GM21723 (cell line): ENCODE results near the gene DGKG.

Experiments used
- ATAC-seq: cut with Tn5 transposase; IDR thresholded peaks from one replicate; pipeline ENCODE4 v1.9.1; 2021; ENCODE audit warnings: mild to moderate bottlenecking, moderate library complexity; ENCODE audit not compliant: unreplicated experiment

DGKG gene

DNA sequence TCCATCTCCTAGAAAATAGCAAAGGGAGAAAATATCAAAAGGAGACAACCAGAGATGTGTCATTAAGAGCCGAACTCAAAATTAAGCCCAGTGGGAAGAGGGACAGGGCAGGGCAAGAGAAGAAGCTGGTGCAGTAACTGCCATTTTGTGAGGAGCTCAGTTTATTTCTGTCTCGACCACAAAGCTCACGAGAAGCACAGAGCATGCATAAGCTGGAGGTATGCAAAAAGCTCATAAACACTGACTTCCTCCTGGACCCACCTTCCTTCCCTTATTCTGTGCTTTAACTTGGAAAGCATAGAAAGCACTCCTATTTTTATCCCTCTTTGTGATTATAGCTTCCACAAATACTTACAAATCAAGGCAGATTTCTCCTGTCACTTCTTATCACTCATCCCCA, 81.3 kb downstream of the DGKG start:
- no peak for ATAC-seq

DNA sequence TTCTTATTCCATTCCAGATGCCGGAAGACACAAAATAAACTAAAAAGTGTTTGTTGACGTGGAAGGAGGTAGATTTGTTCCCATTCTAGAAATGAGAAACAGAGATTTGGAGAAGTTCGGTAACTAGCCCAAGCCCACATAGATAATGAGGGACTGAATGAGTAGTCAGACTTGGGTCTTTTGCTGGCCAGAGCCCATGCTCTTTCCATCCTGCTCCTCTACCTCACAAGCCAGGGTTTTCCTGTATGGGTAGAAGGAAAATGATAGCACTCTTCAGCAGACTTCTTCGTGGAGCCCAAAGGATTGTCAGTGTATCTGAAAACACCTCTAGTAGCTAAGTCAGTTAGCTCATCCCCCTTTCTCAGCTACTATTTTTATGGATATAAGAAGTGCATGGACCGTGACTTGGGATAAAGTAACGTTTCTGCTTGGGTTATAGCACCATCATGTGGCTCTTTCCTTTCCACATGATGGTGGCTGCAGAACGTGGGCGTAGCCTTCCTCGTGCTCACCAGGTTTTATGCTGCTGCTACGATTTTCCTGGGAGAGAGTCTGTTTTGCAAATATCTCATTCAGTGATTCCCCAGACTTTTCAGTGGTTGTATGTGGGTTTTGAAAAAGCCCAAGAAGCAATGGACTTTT, 84.6 kb downstream of the DGKG start:
- ATAC-seq = no peak

DNA sequence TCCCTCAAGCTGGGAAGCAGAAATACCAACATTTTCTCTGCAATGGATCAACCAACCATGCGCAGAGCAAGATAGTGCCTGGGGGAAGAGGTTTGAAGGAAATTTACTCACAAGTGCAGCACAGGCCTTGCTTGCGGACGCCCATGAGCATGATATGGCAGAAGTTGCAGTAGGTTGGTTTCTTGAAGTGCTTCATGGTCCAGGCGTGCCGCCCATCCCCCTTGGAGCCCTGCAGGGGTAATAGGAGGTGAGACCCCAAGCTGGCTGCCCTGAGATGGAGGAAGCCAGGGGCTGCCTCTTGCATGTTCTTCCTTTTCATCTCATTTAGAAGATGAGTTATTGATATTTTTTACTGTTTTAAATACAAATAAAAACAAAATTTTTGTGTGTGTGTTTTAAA, 86.6 kb downstream of the DGKG start:
- no peak for ATAC-seq

DNA sequence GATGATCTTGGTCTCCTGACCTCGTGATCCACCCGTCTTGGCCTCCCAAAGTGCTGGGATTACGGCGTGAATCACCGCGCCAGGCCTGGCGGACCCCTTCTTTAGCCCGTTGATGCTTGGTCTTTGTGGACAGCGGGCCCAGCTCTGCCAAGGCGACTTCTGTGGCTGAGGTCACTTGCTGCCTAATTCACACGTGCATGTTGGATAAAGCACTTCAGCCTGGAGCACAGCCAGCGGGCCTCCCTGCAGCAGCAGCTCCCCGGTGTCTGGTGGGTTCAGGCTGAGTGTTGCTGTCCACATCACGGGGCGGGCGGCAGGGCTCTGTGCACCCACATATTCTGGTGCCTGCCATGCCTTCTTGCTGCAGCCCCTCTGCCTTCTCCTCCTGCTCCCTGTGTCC, 88.4 kb downstream of the DGKG start:
- no peak for ATAC-seq

DNA sequence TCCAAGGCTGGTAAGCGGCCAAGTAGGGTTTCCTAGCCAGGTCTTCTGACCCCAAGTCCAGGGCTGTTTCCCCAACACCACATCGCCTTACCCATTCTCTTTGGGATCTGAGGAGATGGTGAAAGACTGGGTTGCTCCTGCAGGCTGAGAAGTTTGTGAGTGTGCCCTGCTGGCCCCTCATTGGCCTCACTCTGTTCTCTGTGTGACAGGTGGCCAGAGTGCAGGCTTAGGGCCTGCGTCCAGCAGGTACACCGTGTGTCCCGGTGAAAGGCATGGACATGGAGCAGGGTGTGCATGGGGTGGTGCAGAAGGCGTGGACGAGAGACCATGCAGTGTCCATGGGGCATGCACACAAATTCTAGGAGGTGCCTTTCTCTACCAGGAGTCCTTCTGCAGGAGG, 91.3 kb downstream of the DGKG start:
- ATAC-seq = no peak

DNA sequence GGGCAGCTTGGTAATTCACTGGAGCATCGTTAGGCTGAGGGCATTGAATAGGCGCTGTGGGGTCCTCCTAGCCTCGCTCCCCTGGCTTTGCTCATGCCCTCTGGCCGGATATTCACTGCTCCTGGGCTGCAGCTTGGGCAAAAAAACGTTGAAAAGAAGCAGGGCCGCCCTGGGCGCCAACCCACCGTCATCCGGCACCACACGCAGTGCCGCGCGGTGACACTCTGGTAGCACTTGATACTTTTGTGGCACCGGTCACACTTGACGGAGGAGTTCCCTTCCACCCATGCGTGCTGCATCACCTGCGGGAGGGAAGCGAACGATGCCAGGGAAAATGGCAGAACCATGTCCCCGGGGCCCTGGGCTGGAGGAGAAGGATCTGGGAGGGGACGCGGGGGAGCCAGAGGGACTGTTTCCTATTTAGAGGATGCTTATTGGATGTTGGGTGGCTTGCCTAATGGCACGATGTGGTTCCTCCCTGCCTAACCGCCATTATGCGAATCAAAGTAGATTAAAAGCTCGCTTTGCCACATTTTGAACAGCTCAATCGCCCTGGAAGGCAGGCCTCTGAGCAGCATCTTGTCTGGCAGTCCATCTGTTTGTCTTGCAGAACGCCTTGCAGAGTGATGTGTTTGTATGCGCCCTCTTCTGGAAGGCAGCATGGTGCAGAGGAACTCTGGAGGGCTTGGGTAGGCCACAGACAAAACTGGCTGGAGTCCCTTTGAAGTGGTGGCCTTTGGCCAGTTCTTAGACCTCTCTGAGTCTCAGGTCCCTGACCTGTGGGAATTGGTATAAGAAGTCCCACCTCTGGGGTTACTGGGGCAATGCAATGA, 93.2 kb downstream of the DGKG start:
- ATAC-seq = no peak

DNA sequence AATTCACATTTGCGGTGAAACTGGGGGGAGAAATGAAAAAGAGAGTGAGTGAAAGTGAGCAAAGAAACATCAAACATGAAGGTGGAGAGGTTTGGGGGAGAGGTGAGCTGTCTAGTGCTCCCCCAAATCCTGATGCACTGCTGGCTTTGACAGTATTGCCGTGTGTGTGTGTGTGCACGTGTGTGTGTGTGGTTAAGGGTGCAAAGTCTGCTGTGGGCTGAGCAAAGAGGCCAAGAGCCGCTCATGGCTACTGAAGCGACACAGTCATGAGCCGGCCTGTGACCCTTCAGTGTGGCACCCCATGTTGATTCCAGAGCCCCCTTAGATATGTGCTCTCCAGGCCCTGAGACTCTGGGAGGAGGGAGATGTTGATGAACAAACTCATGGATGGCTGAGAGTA, 94.3 kb downstream of the DGKG start:
- ATAC-seq = no peak

DNA sequence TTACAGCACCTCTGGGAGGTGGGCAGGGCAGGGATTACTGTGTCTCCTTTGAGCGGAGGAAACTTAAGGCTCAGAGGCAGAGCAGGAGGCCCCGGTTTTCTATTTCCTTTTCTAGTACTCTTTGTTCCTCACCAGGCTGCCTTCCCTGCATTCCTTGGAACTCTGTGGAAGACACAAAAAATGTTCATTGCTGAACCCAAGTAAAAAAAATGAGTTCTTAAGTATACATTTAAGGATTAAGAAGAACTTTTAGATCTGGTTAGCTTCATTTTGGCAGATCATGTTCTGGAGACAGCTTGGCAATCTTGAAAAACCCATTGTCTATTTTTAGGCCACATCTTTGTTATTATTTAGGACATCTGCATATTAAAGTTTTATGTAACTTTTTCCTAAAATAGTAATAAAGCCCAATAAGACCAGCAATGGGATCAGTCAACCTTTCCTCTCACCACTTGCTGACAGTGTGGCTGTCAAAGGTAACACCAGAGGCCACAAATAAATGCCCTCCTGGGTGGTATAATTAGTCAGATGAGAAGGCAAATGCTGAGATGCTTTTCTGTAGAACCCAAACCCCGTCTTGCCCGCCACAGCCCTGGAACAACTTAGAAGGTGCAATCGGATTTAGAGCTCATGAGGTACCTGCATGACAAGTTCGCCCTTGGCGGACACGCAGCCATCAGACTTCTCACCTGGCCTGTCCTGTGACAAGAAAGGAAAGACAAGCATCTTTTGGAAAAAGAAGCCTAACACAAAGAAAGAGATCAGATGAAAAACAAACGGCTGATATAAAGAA, 97.2 kb downstream of the DGKG start:
- no peak for ATAC-seq

DNA sequence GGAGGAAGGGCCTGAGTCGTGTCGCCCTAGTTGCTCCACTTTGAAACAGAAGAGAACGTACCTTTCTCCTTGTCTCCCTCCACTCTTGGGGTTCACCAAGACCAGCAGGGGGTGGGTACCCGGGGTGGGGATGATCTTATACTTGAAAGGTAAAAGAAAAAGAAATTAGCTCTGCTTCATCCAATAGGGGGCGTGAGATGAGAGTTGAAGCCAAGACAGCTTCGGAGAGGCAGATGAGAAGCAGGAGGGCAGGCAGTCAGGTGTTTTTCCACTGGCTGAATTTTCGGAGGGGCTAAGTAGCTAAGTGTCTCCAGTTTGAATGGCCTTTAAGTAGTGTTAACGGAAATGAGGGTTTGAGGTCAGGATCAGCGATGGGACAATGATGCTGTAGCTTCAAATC, 100.4 kb downstream of the DGKG start:
- ATAC-seq = no peak

DNA sequence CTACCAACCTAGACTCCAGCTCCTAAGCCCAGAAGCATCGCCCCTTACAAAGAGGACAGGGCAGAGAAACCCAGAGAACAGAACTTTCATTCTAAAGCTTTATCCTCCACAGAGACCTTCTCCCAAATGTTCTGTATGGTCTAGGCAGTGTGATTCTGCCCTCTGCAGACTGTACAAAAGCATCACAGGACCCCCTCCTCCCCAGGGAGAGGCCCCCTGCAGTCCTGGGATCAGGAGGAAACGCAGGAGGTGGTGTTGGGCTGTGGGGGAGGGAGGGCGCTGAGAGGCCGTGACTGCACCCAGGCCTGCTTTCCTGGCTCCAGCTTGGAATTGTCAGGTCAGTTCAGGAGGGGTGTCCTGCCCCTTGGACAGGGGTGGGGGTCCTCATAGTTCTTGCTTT, 101.3 kb downstream of the DGKG start:
- ATAC-seq = no peak

DNA sequence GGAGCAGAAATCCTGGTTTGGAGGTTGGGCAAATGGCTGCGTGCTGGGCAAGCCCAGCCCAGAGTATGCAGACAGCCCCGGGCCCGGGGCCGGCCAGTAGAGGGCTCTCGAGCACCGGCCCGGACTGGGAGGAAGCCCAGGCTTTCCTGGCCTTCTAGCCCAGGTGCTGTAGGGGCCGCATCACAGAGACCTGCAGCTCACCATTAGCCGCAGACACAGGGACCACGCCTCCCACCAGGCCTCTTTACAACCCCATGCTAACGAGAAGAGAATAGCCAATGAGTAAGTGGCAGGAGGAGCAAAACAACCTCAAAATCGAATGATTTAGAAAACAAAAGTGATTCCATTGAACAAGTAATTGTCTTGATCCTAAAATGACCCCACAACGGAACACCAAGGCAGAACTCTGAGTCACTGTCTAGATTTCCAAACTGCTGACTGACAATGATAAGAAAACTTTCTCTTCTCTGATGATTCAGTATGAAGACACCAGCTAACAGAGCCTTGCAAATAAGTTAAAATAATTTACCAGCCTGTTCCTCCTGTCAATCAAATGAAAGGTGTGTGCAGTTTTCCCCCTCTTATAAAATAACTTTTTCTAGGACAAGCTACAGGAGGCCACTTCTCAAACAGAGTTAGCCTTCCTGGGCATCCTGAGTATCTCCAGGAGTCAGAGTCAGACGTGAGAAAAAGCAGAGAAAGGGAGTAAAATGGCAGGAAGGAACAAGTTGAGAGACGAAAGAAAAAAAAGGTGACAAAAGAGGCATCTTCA, 102.2 kb downstream of the DGKG start:
- peak; percentile 50 for ATAC-seq

DNA sequence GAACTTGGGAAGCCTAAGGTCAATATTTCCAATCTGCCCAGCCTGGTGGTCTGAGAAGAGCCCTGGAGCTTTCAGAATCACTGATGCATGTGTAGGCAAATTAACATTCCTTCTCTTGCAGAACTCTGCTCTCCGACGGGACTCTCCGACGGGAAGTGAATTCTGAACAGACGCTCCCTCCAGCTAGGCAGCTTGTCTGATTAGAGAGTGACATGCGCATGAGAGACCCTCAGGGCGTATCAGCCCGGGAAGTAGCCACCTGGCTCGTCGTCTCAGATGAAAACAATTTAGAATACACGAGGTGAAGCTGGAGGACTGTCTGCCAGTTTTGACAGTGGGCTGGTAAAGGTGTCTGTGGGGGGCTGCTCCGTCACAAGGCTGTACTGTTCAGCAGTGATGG, 103.1 kb downstream of the DGKG start:
- no peak for ATAC-seq

DNA sequence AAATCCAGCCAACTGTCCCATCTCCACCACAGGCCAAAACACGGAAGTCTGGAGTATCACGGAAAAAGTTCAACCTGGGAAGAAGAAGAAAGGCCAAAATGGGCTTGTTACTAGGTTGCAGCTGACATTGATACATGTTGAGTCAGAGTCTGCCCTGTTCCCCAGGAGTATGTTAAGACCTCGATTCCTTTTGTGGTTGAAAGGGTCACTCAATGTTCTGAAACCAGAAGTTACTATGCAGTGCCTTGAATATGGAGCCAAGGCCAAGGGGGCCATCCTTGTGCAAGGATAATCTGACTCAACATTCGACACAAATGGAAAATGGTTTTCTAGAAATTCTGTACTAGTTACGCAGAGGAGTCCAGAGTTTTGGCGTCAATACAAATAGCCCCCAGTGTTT, 104.2 kb downstream of the DGKG start:
- no peak for ATAC-seq

DNA sequence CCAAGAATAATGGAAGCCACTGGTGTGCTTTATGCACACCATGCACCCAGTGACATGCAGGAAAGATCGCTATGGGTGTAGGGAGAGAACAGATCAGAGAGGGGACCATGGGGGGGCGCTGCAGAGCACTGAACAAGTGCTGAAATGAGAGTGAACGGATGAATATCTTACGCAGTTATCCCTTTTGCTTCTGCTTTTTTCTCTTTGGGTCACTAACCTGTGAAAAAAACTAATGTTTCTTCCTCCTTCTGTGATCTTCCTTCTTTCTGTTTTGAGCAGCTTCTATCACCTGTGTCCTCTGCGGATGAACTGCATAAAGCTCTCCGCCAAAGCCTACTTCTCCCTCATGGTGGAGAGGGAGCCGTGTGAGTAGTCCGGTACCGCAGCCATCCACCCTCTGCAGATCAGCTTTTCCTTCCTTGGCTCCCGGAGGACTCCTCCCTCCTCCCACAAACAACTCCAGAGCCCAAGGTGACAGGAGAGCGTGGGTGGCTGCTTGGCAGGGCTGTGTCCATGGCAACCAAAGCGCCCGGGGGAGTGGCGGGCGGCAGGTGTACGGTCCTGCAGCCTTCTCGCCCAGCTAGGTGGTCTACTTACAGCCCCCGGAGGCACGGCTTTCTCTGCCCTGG, 106.2 kb downstream of the DGKG start:
- ATAC-seq = peak; percentile 34

DNA sequence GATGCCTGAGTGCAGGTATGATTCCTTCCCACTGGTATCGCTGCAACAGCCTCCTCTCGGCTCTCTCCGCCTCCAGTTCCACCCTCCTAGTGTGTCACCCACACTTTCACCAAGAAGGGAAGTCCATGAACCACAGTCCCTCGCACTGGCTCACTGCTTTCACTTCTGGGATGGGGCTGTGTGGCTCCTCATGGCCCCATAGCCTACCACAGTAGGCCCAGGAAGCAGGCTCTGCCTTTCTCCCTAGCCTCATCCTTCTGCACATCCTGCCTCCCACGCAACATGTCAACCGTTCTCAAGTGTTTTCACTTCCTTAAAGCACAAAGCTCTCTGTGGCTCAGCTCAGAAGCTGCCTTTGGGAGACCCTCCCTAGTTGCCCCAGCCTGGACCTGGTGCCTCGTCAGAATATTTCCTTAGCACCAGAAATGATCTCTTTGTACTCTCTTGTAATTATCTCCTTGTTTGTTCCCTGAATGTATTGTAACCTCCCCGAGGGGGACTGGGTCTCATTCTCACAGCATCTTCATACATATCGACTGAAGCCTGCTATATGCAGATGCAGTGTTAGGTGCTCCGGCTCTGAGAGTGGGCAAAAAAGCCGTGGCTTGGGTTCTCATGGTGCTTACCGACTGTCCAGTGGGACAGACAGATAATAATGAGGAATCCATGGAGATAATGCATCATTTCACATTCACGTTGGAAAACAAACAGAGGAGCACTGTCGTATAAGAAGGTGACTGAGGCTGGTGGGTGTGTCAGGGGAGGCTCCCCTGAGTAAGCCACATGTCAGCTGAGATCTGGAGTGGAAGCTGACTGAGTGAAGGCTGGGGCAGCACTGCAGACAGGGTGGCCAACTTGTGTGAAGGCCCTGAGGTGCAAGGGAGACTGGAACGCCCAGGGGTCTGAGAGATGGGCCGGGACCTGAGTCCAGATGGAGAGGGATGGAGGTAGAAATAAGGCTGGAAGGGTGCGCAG, 107.1 kb downstream of the DGKG start:
- peak; percentile 74 for ATAC-seq

DNA sequence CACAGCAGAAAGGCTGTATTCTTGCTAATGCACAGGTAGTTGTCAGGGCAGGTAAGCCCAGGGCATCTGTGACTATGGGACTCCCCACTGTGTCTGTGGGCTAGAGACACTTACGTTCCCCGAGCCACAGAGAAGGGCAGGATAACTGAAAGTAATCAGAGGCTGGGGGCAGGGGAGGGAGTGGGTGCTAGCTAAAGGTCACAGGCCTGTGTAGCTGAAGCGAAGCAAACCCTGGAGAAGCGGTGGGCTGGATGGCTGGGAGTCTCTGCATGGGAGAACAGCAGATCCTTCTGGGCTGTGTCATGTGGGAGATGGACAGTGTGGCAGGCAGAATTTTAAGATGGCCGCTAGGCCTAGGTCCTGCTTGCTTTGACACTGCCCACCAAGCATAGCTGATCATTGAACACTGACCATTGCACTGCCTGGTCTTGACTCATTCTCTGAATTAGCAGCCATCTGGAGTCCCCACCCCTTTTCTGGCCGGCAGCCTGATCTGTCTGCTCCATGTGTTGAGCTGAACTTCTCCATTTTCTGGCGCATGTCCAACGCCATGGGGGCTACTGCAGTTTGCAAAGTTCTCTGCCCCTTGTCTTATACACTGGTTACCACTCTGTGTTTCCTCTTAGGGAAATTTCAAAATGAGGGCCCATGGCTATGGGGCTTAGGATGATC, 110.0 kb downstream of the DGKG start:
- ATAC-seq = no peak

DNA sequence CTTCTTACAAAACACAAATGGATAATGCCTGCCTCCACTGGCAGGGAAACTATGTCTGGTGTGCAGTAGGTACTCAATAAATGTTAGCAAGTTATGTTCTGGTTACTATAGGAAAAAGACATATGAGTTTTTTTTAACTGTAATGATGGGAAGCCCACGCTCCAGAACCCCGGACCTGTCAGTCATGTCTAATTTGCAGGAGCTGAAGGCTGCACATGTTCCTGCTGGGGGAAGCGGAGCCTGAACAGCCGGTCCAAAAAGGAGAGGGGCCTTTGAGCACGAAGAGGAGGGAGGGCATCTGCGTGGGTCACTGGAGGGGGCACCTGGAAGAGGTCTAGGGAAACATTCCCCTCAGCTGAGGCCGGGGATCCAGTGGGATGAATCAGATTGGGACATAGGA, 113.2 kb downstream of the DGKG start:
- no peak for ATAC-seq

DNA sequence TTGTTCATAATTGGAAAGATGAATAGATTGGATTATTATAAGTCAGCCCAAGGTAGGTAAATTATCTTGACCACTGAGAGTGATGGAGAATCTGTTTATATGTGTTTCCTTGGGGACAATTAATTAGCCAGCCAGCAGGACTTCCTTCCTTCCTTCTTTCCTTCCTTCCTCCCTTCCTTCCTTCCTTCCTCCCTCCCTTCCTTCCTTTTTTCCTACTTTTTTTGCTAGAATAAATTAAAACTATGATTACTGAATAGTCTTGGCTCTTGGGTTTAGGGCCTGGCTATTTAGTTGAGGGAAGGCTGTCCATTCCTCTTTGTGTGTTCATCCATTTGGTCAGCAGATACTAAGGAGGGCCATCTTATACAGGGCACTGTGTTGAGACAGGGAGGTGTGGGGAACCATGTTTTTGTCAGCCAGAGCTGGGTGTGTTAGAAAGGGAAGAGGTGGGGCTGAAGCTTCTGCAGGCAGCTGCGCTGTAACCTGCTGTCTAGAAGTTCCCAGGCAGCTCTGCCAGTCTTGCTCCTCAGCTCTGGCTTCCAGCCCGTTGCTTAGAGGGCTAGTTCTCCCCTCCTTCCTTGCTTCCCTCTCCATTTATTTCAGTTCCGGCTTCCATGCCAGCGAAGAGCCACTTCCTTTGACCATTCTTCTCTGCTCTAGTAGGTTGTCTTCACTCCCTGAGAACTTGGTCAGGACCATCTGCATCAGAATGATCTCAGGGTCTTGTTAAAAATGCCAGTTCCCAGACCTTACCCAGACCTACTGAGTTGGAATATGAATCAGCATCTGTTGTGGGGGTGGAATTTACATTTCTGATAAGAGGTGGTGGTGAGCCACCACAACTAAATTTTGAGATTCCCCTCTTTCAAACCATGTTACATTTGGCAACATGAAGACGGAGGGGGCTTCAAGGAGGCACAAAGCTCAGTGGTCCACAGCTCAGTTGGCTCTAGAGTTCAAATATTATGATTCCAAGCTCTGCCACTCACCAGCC, 113.9 kb downstream of the DGKG start:
- no peak for ATAC-seq
